ENCODE data around the gene NMD3.

DNA sequence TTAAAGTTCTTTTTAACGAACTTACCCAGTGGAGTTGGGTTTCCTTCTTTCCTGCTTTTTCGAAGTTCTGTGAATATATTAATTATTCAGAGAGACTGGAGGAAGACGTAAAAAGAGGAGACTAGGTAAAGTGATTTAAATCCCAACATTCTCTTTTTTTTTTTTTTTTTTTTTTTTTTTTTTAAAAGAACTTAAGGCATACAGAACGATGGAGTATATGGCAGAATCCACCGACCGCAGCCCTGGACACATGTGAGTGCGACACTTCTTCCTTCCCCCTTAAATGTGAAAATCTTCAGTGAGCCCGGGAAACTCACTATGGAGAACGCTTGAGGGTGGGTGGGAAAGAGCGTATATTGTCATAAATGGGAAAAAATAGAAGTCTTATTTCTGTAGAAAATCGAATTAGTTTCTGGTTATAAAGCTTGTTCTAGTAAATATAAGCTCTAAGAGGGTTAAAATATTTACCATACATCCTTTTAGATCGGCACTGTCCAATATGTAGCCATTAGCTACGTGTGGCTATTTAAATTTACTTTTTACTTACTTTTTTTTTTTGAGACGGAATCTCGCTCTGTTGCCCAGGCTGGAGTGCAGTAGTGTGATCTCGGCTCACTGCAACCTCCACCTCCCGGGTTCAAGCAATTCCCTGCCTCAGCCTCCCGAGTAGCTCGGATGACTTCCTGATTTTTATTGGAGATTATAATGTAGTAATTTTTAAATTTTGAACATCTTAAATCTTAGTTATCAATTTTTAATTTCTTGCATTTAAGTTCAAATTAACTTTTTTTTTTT is 892 bp downstream of the NMD3 start:
- TF ChIP-seq, protein P1, sequence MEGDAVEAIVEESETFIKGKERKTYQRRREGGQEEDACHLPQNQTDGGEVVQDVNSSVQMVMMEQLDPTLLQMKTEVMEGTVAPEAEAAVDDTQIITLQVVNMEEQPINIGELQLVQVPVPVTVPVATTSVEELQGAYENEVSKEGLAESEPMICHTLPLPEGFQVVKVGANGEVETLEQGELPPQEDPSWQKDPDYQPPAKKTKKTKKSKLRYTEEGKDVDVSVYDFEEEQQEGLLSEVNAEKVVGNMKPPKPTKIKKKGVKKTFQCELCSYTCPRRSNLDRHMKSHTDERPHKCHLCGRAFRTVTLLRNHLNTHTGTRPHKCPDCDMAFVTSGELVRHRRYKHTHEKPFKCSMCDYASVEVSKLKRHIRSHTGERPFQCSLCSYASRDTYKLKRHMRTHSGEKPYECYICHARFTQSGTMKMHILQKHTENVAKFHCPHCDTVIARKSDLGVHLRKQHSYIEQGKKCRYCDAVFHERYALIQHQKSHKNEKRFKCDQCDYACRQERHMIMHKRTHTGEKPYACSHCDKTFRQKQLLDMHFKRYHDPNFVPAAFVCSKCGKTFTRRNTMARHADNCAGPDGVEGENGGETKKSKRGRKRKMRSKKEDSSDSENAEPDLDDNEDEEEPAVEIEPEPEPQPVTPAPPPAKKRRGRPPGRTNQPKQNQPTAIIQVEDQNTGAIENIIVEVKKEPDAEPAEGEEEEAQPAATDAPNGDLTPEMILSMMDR (IDR thresholded peaks at IDR 0.05; ENCODE audit: borderline replicate concordance, extremely low read depth, low read length, poor library complexity, severe bottlenecking), result no peak
- no peak for TF ChIP-seq EZH2 (IDR thresholded peaks at IDR 0.05; ENCODE audit: borderline replicate concordance, low read depth, low read length, severe bottlenecking)

Data from DND-41 (cell line).